GM20431 (cell line): Measurements from ENCODE around the gene NOSIP.

Source experiments
- in situ Hi-C: fragments of 300-500 bp; cut with MseI, MboI; formaldehyde crosslinking; loops from one replicate; pipeline ENCODE4 v1.15.0; 2020; ENCODE audit warnings: low sequenced_read_pairs; ENCODE audit not compliant: unreplicated experiment

The NOSIP gene

DNA sequence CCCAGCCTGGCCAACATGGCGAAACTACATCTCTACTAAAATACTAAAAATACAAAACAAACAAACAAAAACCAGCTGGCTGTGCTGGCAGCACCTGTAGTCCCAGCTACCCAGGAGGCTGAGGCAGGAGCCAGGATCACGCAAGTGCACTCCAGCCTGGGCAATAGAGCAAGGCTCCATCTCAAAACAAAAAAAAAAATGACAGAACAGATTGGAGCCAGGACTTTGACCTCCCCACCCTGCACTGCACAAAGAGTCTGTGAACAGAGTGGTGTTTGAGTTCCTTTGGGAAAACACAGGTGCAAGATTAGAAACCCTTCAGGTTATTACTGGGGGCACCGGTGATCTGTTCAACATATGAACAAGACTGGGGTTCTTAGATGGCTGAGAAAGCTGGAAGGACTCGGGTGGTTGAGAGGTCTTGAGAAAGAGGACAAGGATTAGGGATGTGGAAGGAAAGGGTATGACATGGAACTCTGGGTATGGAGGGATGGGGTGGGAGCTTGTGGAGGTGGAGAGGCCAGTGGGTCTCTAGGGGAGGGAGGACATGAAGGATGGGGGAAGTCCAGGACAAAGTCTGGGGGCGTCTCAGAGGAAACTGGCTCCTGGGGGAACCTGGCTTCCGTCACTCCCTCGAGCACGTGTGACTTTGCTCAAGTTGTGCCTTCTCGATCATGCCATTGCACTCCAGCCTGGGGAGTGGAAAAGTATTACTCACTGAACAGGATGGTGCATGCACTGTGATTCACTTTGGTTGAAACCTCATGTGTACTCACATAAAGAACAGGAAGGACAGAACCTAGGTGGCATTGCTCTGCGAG is 26.7 kb downstream of the NOSIP start:
- in situ Hi-C loops: no loop called here

GRCh38 chr19:49552749-49553148 is 27.6 kb downstream of the NOSIP start:
- in situ Hi-C loops: no loop called here

DNA sequence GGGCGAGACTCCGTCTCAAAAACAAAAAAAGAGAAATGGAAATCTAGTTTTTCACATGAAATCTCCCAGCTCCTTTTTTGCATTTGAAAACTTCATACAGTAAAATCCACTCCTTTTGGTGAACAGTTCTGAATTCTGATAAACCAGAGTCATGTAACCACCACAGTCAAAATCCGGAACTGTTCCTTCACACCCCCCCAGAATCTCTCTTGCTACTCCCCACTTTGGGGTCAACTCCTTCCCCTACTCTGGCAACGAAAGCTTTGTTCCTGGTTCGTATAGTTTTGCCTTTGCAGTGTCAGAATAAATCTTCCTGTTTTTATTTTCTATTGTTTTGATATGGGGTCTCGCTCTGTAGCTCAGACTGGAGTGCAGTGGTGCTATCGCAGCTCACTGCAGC is 28.8 kb downstream of the NOSIP start:
- in situ Hi-C loops: no loop called here

GRCh38 chr19:49549045-49549444 is 31.3 kb downstream of the NOSIP start:
- in situ Hi-C loops: no loop called here

GRCh38 chr19:49546825-49547565 is 33.4 kb downstream of the NOSIP start:
- in situ Hi-C loops: no loop called here

GRCh38 chr19:49544154-49544553 is 36.2 kb downstream of the NOSIP start:
- in situ Hi-C loops: loop anchor here (5.0 kb wide), 1 partner anchor 37 kb away; no protein-coding TSS in a partner anchor

DNA sequence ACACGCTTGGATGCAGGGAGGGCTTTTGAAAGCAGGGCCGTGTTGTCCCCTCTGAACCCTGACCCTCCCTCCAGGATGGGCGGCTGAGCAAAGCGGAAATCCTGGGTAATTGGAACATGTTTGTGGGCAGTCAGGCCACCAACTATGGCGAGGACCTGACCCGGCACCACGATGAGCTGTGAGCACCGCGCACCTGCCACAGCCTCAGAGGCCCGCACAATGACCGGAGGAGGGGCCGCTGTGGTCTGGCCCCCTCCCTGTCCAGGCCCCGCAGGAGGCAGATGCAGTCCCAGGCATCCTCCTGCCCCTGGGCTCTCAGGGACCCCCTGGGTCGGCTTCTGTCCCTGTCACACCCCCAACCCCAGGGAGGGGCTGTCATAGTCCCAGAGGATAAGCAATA is 37.3 kb downstream of the NOSIP start:
- in situ Hi-C loops: loop anchor here (5.0 kb wide), 1 partner anchor 36 kb away; no protein-coding TSS in a partner anchor

- in situ Hi-C loops: loop anchor here (5.0 kb wide), 1 partner anchor 35 kb away; no protein-coding TSS in a partner anchor
These were observed 37.9 kb downstream of the NOSIP start for GRCh38 chr19:49542446-49542845.

DNA sequence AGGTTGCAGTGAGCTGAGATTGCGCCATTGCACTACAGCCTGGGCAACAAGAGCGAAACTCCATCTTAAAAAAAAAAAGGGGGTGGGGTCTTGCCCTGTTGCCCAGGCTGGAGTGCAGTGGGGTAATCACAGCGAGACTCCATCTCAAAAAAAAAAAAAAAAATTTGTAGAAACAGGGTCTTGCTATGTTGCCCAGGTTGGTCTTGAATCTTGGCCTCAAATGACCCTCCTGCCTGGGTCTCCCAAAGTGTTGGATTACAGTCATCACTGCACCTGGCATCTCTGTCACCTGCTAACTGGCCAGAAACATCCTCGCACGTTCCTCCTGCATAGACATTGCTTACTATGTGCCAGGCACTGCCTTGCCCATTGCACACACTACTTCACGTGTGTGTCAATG is 38.4 kb downstream of the NOSIP start:
- in situ Hi-C loops: loop anchor here (5.0 kb wide), 1 partner anchor 35 kb away; no protein-coding TSS in a partner anchor

DNA sequence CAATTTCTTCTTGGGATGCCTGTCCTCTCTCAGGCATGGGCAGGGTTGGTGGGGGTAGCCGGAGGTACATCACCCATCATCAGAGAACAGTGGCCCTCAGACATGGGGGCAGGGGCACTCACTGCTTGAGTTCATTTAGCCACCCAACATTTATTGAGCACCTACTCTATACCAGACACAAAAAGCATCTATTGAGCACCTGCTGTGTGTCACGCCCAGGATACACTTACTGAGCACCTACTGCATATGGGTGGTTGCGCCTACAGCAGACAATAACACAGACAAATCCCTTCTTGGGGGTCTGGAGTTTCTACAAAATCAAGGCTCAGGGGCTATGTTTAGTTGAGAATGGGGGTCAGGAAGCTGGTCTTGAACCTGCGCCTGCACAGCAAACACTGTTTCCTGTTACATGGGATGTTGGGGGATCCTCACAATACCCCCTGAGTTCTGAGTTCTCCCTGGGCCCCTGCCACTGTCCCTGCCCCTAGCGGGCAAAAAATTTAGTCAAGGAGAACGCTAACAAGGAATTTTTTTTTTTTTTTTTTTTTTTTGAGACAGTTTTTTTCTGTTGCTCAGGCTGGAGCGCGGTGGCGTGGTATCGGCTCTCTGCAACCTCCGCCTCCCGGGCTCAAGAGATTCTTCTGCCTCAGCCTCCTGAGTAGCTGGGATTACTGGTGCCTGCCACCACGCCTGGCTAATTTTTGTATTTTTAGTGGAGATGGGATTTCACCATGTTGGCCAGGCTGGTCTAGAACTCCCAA is 41.0 kb downstream of the NOSIP start:
- in situ Hi-C loops: no loop called here

- in situ Hi-C loops: no loop called here
These were observed 41.7 kb downstream of the NOSIP start for GRCh38 chr19:49538643-49539042.

GRCh38 chr19:49536921-49537462 is 43.4 kb downstream of the NOSIP start:
- in situ Hi-C loops: no loop called here

DNA sequence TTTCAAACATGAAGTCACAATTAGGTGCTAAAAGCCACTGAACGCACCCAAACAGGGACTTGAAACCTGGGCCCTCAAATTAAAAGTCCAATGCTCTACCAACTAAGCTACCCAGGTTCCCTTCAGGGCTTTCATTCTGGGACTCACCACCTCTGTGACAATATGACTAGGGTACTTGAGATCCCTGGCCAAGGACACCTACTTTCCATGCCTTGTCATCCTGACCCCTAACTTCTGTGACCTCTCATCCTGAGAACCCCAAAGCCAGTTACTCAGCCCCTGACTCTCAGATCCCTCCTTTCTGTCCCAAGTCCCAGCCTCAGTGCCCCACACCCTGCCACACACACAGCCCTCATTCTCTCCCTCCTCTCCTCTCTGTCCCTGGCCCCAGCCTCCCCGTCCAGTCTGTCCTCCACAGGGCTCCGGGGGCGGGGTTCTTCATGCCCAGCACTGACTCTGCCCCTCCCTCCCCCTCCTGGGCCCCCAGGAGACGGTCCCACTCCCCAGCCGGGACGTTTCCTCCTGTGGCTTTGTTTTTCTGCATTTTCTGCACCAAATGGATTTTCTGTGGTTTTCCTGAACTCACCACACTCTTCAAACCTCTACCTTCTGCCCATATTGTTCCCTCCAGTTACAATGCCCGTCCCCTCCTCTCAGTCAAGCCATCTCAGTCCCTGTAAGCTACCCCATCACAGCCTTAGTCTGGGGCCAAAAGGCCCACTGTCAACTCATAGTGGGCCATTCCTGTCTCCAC is 45.5 kb downstream of the NOSIP start:
- in situ Hi-C loops: no loop called here

DNA sequence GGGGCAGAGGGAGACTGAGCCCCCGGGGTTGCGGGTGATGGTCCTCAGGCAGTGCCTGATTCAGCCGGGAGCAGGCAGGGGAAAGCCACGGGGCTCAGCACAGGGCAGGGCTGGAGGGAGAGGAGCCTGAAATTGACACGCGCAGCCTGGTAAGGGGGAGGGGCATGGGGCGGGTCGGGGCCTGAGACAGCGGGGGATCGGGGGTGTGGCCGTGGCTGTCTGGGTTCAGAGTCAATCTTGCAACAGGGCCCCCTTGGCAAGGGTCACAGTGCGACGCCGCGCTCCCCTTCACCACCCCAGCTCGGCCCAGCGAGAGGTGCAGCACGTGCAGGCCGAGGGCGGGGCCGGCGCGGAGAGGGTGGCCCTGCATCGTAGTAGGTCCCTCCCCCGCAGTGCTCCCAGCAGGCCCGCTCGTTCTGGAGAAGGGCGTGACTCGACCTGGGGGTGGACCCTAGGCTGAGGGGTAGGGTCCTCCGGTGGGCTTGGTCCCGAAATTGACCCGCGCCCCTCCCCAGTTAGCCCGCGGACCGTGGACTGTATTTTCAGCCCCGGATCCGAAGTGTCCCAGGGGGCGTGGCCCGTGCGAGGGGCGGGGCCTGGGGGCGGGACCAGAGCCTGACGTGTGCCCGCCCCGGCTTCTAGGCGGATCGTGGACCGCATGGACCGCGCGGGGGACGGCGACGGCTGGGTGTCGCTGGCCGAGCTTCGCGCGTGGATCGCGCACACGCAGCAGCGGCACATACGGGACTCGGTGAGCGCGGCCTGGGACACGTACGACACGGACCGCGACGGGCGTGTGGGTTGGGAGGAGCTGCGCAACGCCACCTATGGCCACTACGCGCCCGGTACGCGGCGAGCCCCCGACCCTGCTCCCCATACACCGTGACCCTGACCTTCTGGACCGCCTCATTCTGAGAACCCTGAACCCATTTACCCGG is 46.5 kb downstream of the NOSIP start:
- in situ Hi-C loops: no loop called here

GRCh38 chr19:49530708-49531107 is 49.6 kb downstream of the NOSIP start:
- in situ Hi-C loops: no loop called here

GRCh38 chr19:49528211-49528771 is 52.1 kb downstream of the NOSIP start:
- in situ Hi-C loops: no loop called here

GRCh38 chr19:49524812-49525455 is 55.4 kb downstream of the NOSIP start:
- in situ Hi-C loops: no loop called here
